GM12878 (cell line): Measurements from ENCODE around the gene SLC29A1. TPM values are rescaled to one million over a fixed set of nuclear protein-coding genes. Genes with fewer than 3 reads are reported as not detected.
A peak's percentile ranks its signal among the peaks of the same experiment; 100 is the strongest.

Experiments used
- ATAC-seq: fragments of 200-7000 bp; cut with Tn5 transposase; 3 replicates; pipeline ENCODE4 v1.9.1; 2020; ENCODE audit warnings: mild to moderate bottlenecking, moderate library complexity
- BruUV-seq: library from RNA; stranded (reverse); fragments of 400-500 nt; replicated peaks from 2 replicates; lab custom pipeline; 2021; lab: Mats Ljungman, UMichigan
- CTCF ChIA-PET: fragments of 300-600 bp; sonication (Branson Sonifier 250); formaldehyde crosslinking; extraction: SDS; loops from one replicate; lab custom pipeline; 2021; ENCODE audit warnings: inconsistent platforms; lab: Yijun Ruan, JAX
- POLR2A ChIA-PET: fragments of 350-600 bp; formaldehyde crosslinking; extraction: SDS; loops from one replicate; lab custom pipeline; 2021; ENCODE audit warnings: inconsistent platforms; lab: Charles Lee
- RAD21 ChIA-PET: fragments of 300-600 bp; sonication (Branson Sonifier 250); formaldehyde crosslinking; loops from one replicate; lab custom pipeline; 2023; ENCODE audit warnings: antibody characterized with exemption; ENCODE audit not compliant: unreplicated experiment; lab: Charles Lee
- SMC1A ChIA-PET: fragments of 300-600 bp; sonication (Branson Sonifier 250); formaldehyde crosslinking; loops from one replicate; lab custom pipeline; 2023; ENCODE audit not compliant: unreplicated experiment, uncharacterized antibody; lab: Charles Lee
- DNase-seq: peaks from one replicate; pipeline ENCODE4 v3.0.0-alpha.2; 2011; ENCODE audit warnings: low read depth, low spot score
- FAIRE-seq: peaks from 3 replicates; lab custom pipeline; 2011; peaks lifted over from hg19 to GRCh38; lab: Jason Lieb, UNC
- H2AFZ ChIP-seq: 2 replicates; pipeline ENCODE4 v1.6.0; 2011; ENCODE audit warnings: low read depth, low read length, control low read depth; ENCODE audit not compliant: control insufficient read depth
- H3K27ac ChIP-seq: 2 replicates; pipeline ENCODE4 v1.5.1; 2011; ENCODE audit warnings: control low read depth; ENCODE audit not compliant: control insufficient read depth, insufficient read depth
- H3K27me3 ChIP-seq, 2 experiments: replicated peaks in 1 of 2; 2 replicates each; pipeline versions ENCODE4 v1.6.0 to v1.6.1; 2011; ENCODE audit warnings: low read length in 1 of 2; ENCODE audit not compliant: control insufficient read depth in 2 of 2, insufficient read depth in 2 of 2
- H3K36me3 ChIP-seq, 2 experiments: 2 replicates each; pipeline ENCODE4 v1.5.1; 2011; ENCODE audit warnings: low read length in 1 of 2; ENCODE audit not compliant: control insufficient read depth in 2 of 2, insufficient read depth in 2 of 2
- H3K4me1 ChIP-seq: 2 replicates; pipeline ENCODE4 v1.6.1; 2011; ENCODE audit warnings: mild to moderate bottlenecking, low read length, moderate library complexity, mixed read lengths; ENCODE audit not compliant: control insufficient read depth, insufficient read depth
- H3K4me2 ChIP-seq: 2 replicates; pipeline ENCODE4 v1.6.0; 2011; ENCODE audit warnings: control low read depth; ENCODE audit not compliant: control insufficient read depth, insufficient read depth
- H3K4me3 ChIP-seq: fragments of 200-600 bp; sonication (generic); 2 replicates; pipeline ENCODE4 v1.5.1; 2016
- H3K79me2 ChIP-seq: 2 replicates; pipeline ENCODE4 v1.6.0; 2011; ENCODE audit warnings: low read length; ENCODE audit not compliant: control insufficient read depth, insufficient read depth
- H3K9ac ChIP-seq: 2 replicates; pipeline ENCODE4 v1.8.0; 2011; ENCODE audit warnings: low read length, control low read depth, mixed read lengths; ENCODE audit not compliant: control insufficient read depth, insufficient read depth
- H3K9me3 ChIP-seq: replicated peaks from 3 replicates; pipeline ENCODE4 v1.5.1; 2011; ENCODE audit warnings: mild to moderate bottlenecking, low read length; ENCODE audit not compliant: control insufficient read depth, insufficient read depth
- H4K20me1 ChIP-seq: 2 replicates; pipeline ENCODE4 v1.6.0; 2011; ENCODE audit not compliant: control insufficient read depth, insufficient read depth
- BHLHE40 ChIP-seq, 2 experiments: fragments of 450-650 bp in 1 of 2; IDR thresholded peaks; 2 replicates each; pipeline ENCODE4 v1.6.1; 2011 to 2017; ENCODE audit warnings: low read depth in 2 of 2, borderline replicate concordance in 1 of 2, improper control_type of control experiment in 1 of 2, low read length in 1 of 2, mild to moderate bottlenecking in 1 of 2
- CUX1 ChIP-seq: IDR thresholded peaks from 2 replicates; pipeline ENCODE4 v1.6.1; 2012; ENCODE audit warnings: improper control_type of control experiment, low read depth, low read length; ENCODE audit not compliant: insufficient replicate concordance
- DPF2 ChIP-seq: fragments of 450-650 bp; IDR thresholded peaks from 2 replicates; pipeline ENCODE4 v1.6.1; 2017; ENCODE audit warnings: mild to moderate bottlenecking
- E2F8 ChIP-seq: fragments of 450-650 bp; IDR thresholded peaks from 2 replicates; pipeline ENCODE4 v1.6.1; 2018; ENCODE audit warnings: mild to moderate bottlenecking, low read depth, moderate library complexity; ENCODE audit not compliant: partially characterized antibody
- MAX ChIP-seq: IDR thresholded peaks from 2 replicates; pipeline ENCODE4 v1.6.1; 2012; ENCODE audit warnings: low read depth, low read length, improper control_type of control experiment
- MTA2 ChIP-seq: fragments of 450-650 bp; IDR thresholded peaks from 2 replicates; pipeline ENCODE4 v1.6.1; 2016; ENCODE audit warnings: low read depth, mild to moderate bottlenecking, moderate library complexity
- MXI1 ChIP-seq: fragments of 150-350 bp; IDR thresholded peaks from 2 replicates; pipeline ENCODE4 v1.6.1; 2011; ENCODE audit warnings: low read depth, mild to moderate bottlenecking, inconsistent platforms, low read length, improper control_type of control experiment
- NR2F1 ChIP-seq: fragments of 450-650 bp; conservative IDR thresholded peaks from 2 replicates; pipeline ENCODE4 v1.6.1; 2017; ENCODE audit warnings: mild to moderate bottlenecking
- SMAD5 ChIP-seq: IDR thresholded peaks from 2 replicates; pipeline ENCODE4 v1.6.1; 2016; ENCODE audit warnings: antibody characterized with exemption, low read depth
- ZNF24 ChIP-seq: fragments of 450-650 bp; IDR thresholded peaks from 2 replicates; pipeline ENCODE4 v1.6.1; 2017; ENCODE audit warnings: antibody characterized with exemption, mild to moderate bottlenecking
- WGBS: methylation state at CpG from one replicate; pipeline ENCODE4 v1.1.6; 2016; ENCODE audit warnings: low lambda C conversion rate; ENCODE audit not compliant: insufficient replicate concordance, insufficient coverage; ENCODE audit errors: missing lambda C conversion rate; 5-methylcytosine and 5-hydroxymethylcytosine counted together
- in situ Hi-C: fragments of 300-500 bp; cut with MboI; formaldehyde crosslinking; loops from 9 replicates; pipeline ENCODE4 v1.14.3; 2018; ENCODE audit warnings: mixed read lengths
- intact Hi-C: fragments of 100-400 bp; cut with micrococcal nuclease; formaldehyde crosslinking; loops from one replicate; pipeline ENCODE4 v1.14.2; 2022; ENCODE audit not compliant: unreplicated experiment
- polyA plus RNA-seq, 11 experiments: library from polyadenylated mRNA; depleted of rRNA in 4 of 11; unstranded in 6 of 11; stranded (reverse) in 5 of 11; fragments of >200 nt; fragmentation: Nextera tagmentation in 4 of 11; fragmentation: Illumina TruSeq in 1 of 11; extraction: Ambion mirVana in 4 of 11; extraction: Trizol in 1 of 11; gene quantifications; 1 replicate in 1 of 11; 2 replicates in 10 of 11; pipeline versions ENCODE4 v1.2.1 to v1.2.3, GENCODE V29; 2011 to 2016; ENCODE audit warnings: inconsistent platforms in 2 of 11, missing spikeins in 2 of 11, low read depth in 1 of 11
- total RNA-seq, 4 experiments: library from RNA; depleted of rRNA in 3 of 4; stranded (reverse); fragments of >200 nt in 3 of 4; fragmentation: Illumina TruSeq in 1 of 4; extraction: Trizol in 1 of 4; gene quantifications; 2 replicates each; pipeline versions ENCODE4 v1.2.1 to v1.2.3, GENCODE V29; 2013 to 2021
- TF ChIP-seq, protein P1 (sequence below): fragments of 450-650 bp; IDR thresholded peaks from 2 replicates; pipeline ENCODE4 v1.6.1; 2017; ENCODE audit warnings: low read depth, mild to moderate bottlenecking, moderate library complexity

SLC29A1 gene
- total and polyA plus RNA-seq, 10 of the 15 experiments (the other 5 are each of a cell fraction or from before 2014, with no cell fraction given): 10.0 to 132 (median 93.4) TPM

GRCh38 chr6:44233567-44234100, 10.2 kb downstream of the SLC29A1 start:
- Histone ChIP-seq H3K27me3 (no peaks in the 10 kb centered on the region), H3K9ac (no peak overlapping the region), H3K27ac (no peak overlapping the region), H3K4me1 (peaks cover 8% of the 10 kb centered on the region), H3K9me3 (no peaks in the 10 kb centered on the region), H4K20me1 (no peaks in the 10 kb centered on the region), H2AFZ (no peak overlapping the region), H3K79me2 (no peaks in the 10 kb centered on the region), H3K36me3 (peaks cover 4 to 20% of the 10 kb centered on the region in 2 experiments; a peak in 3 of 4 replicates), H3K4me2 (no peak overlapping the region), H3K4me3 (no peak overlapping the region)
- ChIA-PET CTCF (interaction anchor here (0.9 to 6.4 kb wide), 13 partner anchors 10 to 137 kb away, joined by 3 to 117 read pairs (median 9); partner anchors contain the start of genes HSP90AB1 and SLC29A1), POLR2A (interaction anchor here (0.6 to 4.4 kb wide), 2 partner anchors 8 to 11 kb away, joined by 3 to 27 read pairs; no protein-coding TSS in a partner anchor), SMC1A (interaction anchor here (0.6 to 3.5 kb wide), 5 partner anchors 9 to 137 kb away, joined by 3 to 26 read pairs (median 4); no protein-coding TSS in a partner anchor), RAD21 (interaction anchor here (1.3 to 4.8 kb wide), 4 partner anchors 9 to 61 kb away, joined by 3 to 29 read pairs (median 16); partner anchors contain the start of gene SLC29A1)
- FAIRE-seq (no peak), DNase-seq (no peak), ATAC-seq (no peak)
- in situ Hi-C loops (loop anchor here (10.0 kb wide), 1 partner anchor 129 kb away; no protein-coding TSS in a partner anchor), intact Hi-C loops (loop anchor here (1.0 kb wide), 1 partner anchor 137 kb away; no protein-coding TSS in a partner anchor)
- BruUV-seq: TSS peak; percentile 13
- WGBS: 85% methylated on average over 13 of the region's 14 CpGs
- TF ChIP-seq E2F8 (no peak), ZNF24 (no peak), MXI1 (no peak), DPF2 (no peak), BHLHE40 (IDR thresholded peaks at IDR 0.05; ENCODE audit: borderline replicate concordance in 1 of 2, low read depth in 2 of 2, low read length in 1 of 2) (no peak), NR2F1 (no peak), MAX (no peak), SMAD5 (no peak), MTA2 (no peak), CUX1 (no peak)
- TF ChIP-seq, protein P1, sequence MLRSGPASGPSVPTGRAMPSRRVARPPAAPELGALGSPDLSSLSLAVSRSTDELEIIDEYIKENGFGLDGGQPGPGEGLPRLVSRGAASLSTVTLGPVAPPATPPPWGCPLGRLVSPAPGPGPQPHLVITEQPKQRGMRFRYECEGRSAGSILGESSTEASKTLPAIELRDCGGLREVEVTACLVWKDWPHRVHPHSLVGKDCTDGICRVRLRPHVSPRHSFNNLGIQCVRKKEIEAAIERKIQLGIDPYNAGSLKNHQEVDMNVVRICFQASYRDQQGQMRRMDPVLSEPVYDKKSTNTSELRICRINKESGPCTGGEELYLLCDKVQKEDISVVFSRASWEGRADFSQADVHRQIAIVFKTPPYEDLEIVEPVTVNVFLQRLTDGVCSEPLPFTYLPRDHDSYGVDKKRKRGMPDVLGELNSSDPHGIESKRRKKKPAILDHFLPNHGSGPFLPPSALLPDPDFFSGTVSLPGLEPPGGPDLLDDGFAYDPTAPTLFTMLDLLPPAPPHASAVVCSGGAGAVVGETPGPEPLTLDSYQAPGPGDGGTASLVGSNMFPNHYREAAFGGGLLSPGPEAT: no peak
